IPS DF 6.9 (cell line): ENCODE data around the gene SMARCB1.

ENCODE experiments used
- DNase-seq: peaks from one replicate; pipeline ENCODE4 v3.0.0-alpha.2; 2013; ENCODE audit warnings: low read depth, low spot score
- H3K27ac ChIP-seq: one replicate; pipeline ENCODE4 v1.5.1; 2013; ENCODE audit warnings: low read length, control low read depth
- H3K27me3 ChIP-seq: 2 replicates; pipeline ENCODE4 v1.6.1; 2013; ENCODE audit warnings: mild to moderate bottlenecking, low read length; ENCODE audit not compliant: control insufficient read depth, insufficient read depth
- H3K36me3 ChIP-seq: 2 replicates; pipeline ENCODE4 v1.6.1; 2013; ENCODE audit warnings: low read length; ENCODE audit not compliant: control insufficient read depth, insufficient read depth
- H3K4me1 ChIP-seq: 2 replicates; pipeline ENCODE4 v1.6.1; 2013; ENCODE audit warnings: low read length; ENCODE audit not compliant: control insufficient read depth, insufficient read depth
- H3K4me3 ChIP-seq: 2 replicates; pipeline ENCODE4 v1.5.1; 2013; ENCODE audit warnings: mild to moderate bottlenecking, low read length
- H3K9me3 ChIP-seq: 2 replicates; pipeline ENCODE4 v1.6.1; 2013; ENCODE audit warnings: low read length, inconsistent platforms; ENCODE audit not compliant: control insufficient read depth, insufficient read depth
- WGBS: extraction: QIAGEN DNeasy Blood & Tissue Kit; methylation state at CpG from one replicate; pipeline ENCODE4 v1.1.7; 2013; ENCODE audit warnings: mixed read lengths, missing lambda C conversion rate; ENCODE audit not compliant: insufficient read length, insufficient coverage; 5-methylcytosine and 5-hydroxymethylcytosine counted together

Gene SMARCB1

DNA sequence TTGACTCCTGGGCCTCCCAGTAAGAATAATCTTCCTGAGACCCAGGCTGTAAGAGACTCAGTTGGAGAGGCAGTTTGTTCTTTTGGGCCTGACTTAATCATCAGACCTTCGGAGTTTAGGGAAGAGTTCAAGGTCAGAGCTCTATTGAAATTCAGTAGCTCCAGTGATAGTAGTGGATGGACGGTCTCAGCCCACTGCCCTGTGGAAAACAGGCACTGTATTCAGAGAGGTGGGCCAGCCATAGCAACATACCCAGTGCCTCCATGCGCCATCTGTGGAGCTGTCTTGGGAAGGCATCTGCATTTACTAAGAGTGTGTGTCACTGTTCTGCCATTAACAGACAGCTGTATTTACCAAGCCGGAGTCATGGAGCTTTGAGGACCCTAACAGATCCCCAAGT is 2.9 kb downstream of the SMARCB1 start:
- H3K36me3 ChIP-seq = peaks cover 9% of the 10 kb centered on the region
- DNase-seq = no peak
- H3K27me3 ChIP-seq = no peaks in the 10 kb centered on the region
- no CpG with 5 or more reads among the region's 4 CpGs for WGBS
- no peak overlapping the region for H3K27ac ChIP-seq
- no peaks in the 10 kb centered on the region; the same call in 1 of the 2 replicates for H3K4me1 ChIP-seq
- H3K9me3 ChIP-seq = no peaks in the 10 kb centered on the region
- no peak overlapping the region for H3K4me3 ChIP-seq

DNA sequence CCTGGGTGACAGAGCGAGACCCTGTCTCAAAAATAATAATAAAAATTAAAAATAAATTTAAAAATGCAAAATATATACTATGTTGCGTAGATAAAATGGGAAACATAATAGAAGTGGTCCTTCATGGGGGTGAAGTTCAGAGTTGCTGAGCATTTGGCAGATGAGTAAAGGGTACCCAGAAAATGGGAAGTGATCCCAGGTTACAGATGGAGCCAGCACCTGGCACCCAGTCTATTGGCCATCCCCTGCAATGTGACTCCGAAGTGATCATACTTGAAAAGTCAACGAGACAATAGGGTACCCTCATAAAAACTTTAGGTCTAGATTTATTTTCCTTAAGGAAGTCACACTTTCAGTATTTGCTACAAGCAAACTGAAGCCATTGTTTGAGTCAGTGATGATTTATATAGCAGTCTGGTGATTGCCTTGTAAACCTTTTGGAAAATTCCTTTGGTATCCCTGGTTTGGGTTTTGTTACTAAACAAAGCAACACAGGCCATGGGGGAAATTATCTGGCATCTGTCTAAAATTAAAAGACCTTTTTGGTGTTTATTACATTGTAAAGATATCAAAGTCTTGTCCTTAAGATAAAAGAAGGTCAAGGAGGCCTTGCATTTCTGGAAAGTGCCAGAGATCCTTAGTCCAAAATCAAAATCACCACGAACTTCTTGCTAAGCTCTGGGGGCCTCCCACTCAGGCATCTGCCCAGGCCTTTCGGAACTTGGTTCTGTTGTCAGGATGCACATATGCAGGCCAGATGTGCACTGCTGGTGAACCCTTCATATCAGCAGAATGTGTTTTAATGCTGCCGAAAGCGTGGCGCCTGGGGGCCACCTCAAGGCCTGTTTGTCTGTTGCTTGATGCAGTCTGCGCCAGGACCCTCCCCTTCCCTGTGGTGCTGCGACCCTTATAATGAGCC is 4.3 kb downstream of the SMARCB1 start:
- WGBS = no CpG with 5 or more reads among the region's 11 CpGs
- DNase-seq = no peak
- Histone ChIP-seq H3K36me3 (peaks cover 11% of the 10 kb centered on the region), H3K4me3 (no peak overlapping the region), H3K27ac (no peak overlapping the region), H3K27me3 (no peaks in the 10 kb centered on the region), H3K4me1 (no peaks in the 10 kb centered on the region; the same call in 1 of the 2 replicates), H3K9me3 (no peaks in the 10 kb centered on the region)

DNA sequence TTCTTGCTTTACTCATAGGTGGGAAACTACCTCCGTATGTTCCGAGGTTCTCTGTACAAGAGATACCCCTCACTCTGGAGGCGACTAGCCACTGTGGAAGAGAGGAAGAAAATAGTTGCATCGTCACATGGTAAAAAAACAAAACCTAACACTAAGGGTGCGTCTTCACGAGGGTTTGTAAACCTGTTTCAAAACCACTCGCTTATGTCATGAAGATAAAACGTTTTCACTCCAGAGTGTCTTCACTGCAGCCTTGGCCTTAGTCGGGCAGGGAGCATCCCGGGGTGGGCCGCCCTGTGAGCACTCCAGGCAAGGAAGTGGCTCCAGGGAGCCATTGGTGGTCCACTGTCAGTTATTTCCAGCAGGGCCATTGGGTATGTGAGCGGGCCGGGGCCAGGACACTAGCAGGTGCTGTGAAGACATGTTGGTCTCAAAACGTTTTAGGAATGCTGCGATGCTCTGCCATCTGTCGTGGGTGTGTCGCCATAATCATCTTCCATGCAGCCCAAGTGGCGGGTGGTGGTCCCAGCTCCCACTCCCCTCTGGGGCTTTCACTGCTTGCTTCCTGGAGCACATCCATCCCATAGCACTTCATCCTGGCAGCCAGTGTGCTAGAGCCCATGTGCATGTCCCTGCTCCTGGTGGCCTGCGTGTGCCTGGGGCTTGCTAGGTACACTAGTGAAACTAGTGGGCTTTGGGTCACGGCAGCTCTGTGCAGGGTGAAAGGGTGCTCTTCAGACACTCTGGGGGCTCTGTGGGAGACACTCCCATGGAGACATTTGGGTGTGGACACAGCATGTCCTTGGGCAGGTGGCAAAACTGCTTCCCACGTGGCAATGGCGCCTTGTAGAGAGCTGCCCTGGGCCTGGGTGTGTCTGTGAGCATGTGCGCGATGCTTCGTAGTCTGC is 5.2 kb downstream of the SMARCB1 start:
- no peak for DNase-seq
- Histone ChIP-seq H3K4me1 (no peaks in the 10 kb centered on the region; the same call in 1 of the 2 replicates), H3K9me3 (no peaks in the 10 kb centered on the region), H3K36me3 (peaks cover 14% of the 10 kb centered on the region), H3K4me3 (no peak overlapping the region), H3K27me3 (no peaks in the 10 kb centered on the region), H3K27ac (no peak overlapping the region)
- WGBS = no CpG with 5 or more reads among the region's 25 CpGs

DNA sequence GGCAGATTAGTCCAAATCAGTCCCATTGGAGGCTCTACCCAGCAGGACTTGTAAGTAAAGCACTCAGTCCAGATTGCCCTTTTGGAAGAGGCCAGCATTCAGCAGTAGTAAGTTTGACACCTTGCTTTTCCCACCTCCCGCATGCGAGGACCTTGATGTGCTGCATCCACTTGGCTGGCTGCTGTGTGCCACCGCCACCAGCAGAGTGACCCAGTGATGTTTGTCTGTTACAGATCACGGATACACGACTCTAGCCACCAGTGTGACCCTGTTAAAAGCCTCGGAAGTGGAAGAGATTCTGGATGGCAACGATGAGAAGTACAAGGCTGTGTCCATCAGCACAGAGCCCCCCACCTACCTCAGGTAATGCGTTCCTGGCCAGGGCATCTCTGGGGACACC is 6.6 kb downstream of the SMARCB1 start:
- no peaks in the 10 kb centered on the region for H3K27me3 ChIP-seq
- H3K27ac ChIP-seq = no peak overlapping the region
- H3K4me3 ChIP-seq = no peak overlapping the region
- no peaks in the 10 kb centered on the region; the same call in 1 of the 2 replicates for H3K4me1 ChIP-seq
- no CpG with 5 or more reads among the region's 8 CpGs for WGBS
- no peaks in the 10 kb centered on the region for H3K9me3 ChIP-seq
- DNase-seq = no peak
- peaks cover 17% of the 10 kb centered on the region for H3K36me3 ChIP-seq

DNA sequence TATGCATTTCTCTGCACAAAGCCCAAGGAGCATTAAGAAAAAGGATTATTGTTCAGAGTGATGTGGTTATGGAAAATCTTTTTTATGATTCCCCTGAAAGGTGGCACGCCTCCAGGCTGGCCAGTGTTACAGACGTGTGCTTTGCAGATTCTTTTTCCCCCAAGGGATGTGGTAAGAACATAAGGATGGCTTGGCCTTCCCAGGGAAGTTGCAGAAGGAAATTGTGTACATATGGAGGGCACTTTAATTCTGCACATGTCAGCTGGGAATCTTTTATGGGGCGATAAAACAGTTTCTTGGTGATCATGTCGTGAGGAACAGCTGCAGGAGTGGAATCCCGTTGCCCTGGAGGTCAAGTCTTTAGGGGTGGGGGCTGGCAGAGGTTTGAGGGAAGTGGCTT is 9.7 kb downstream of the SMARCB1 start:
- no peaks in the 10 kb centered on the region for H3K4me1 ChIP-seq
- no peaks in the 10 kb centered on the region for H3K9me3 ChIP-seq
- no peak for DNase-seq
- peaks cover 33% of the 10 kb centered on the region for H3K36me3 ChIP-seq
- H3K27ac ChIP-seq = no peak overlapping the region
- no peaks in the 10 kb centered on the region for H3K27me3 ChIP-seq
- no peak overlapping the region for H3K4me3 ChIP-seq
- WGBS = no CpG with 5 or more reads among the region's 5 CpGs

DNA sequence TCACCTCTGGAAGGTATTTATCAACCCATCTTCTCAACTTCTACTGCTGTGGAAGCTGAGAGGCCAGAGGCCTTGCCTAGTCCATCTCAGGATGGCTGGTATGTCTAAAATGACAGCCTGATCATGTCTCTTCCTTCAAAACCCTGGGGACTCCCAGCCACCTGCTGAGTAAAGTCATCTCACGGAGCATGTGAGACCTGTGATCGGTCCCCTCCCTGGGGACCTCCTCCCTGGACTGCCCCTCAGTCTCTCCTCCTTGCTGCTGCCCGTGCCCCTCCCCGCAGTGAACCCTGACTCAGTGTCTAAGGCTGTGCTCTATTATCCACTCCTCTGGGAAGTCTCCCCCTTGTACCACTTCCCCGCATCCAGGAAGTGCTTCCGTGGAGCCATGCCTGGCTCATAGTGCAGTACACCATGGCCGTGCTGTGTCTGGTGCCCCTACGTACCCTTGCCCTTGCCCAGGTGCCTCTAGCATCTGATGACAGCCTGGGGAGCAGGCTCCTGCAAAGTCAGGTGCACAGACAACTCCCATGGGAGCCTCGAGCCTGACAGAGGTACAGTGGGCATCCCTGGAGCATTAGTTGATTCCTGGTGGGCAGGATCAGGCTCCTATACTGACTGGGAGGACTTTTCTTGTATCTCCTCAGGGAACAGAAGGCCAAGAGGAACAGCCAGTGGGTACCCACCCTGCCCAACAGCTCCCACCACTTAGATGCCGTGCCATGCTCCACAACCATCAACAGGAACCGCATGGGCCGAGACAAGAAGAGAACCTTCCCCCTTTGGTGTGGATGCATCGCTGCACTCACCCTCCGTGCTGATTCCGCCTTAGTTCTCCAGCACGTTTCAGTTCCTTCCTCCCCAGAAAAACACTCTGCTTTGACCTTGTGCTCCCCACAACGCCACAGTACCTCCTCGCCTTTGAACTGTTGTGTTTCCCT is 13.8 kb downstream of the SMARCB1 start:
- Histone ChIP-seq H3K4me3 (no peak overlapping the region), H3K4me1 (no peaks in the 10 kb centered on the region), H3K36me3 (peaks cover 41% of the 10 kb centered on the region), H3K9me3 (no peaks in the 10 kb centered on the region), H3K27me3 (no peaks in the 10 kb centered on the region), H3K27ac (no peak overlapping the region)
- WGBS = no CpG with 5 or more reads among the region's 18 CpGs
- no peak for DNase-seq

DNA sequence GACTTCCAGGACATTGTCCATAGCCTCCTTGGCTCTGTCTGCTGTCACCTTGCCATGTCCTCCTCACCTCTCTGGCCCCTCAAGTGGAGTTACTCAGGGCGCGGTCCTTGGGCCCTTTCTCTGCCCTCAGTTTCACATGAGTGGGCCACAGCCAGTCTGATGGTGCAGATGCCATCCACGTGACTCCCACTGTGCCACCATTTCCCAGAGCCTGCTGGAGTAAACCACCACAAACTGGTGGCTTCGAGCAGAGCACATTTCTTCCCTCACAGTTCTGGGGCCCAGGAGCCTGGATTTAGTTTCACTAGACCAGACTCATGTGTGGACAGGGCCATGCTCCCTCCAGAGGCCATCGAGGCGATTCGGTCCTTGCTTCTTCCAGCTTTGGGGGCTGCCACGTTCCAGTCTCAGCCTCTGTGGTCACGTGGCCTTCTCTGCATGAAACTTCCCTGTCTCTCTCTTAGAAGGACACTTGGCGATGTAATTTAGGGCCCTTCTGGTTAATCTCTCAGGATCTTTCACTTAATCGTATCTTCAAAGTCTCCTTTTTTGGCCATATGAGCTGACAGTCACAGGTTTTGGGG is 14.6 kb downstream of the SMARCB1 start:
- H3K27me3 ChIP-seq = no peaks in the 10 kb centered on the region
- no peak overlapping the region for H3K27ac ChIP-seq
- H3K9me3 ChIP-seq = no peaks in the 10 kb centered on the region
- no peak overlapping the region for H3K4me3 ChIP-seq
- H3K36me3 ChIP-seq = peaks cover 41% of the 10 kb centered on the region
- DNase-seq = no peak
- no CpG with 5 or more reads among the region's 11 CpGs for WGBS
- H3K4me1 ChIP-seq = no peaks in the 10 kb centered on the region

DNA sequence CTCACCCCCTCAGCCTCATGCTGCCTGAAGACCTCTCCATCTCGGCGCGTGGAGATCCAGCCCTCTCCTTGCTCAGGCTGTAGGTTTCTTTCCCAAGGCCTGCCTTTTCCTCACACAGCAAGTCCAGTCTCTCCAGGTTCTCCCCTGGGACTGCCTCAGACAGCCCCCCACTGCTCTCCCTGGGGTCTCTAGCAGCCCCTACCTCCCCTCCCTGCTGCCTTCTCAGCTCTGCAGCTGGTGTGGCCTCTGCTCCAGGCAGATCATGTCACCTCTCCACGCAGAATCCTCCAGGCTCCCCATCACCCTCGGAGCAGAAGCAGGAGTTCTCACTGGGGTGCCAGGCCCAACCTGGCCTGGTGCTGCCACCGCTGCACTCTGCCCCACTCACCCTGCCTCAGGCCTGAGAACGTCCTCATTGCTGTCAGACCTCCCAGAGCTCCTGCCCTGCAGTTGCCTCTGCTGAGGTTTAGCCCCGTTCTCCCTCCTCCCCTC is 15.2 kb downstream of the SMARCB1 start:
- no peak overlapping the region for H3K4me3 ChIP-seq
- no peaks in the 10 kb centered on the region for H3K4me1 ChIP-seq

DNA sequence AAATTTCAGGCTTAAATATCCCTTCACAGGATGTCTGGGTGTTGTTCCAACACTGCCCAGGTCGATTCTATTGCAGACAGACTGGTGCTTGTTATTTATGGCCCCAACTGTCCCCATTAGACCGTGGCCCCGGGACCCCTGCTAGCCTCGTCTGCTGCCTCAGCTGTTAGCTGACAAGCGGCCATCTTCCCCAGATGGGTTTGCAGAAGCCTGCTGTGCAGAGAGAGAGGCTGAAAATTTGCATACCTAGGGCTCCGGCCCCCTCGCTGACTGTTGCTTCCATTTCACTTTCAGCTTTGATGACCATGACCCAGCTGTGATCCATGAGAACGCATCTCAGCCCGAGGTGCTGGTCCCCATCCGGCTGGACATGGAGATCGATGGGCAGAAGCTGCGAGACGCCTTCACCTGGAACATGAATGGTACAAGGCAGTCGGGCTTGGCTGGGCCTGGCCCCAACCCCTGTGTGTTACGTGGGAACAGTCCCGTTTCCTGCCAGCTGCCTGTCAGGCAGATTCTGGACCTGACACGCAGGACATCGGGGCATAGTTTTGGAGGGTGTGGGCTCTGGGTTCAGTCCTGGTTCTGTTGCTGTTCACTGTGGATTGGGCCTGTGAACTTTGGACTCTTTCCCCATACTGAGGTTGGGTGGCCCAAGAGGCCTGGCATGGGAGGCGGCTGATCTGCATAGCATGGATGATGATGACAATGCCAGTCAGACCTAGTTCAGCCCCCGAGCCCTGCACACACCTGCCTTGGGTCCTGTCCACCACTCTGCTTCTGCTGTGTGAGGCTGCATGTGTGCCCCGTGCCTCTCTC is 16.4 kb downstream of the SMARCB1 start:
- Histone ChIP-seq H3K27ac (no peak overlapping the region), H3K4me3 (no peak overlapping the region), H3K27me3 (no peaks in the 10 kb centered on the region), H3K4me1 (no peaks in the 10 kb centered on the region), H3K36me3 (peaks cover 36% of the 10 kb centered on the region), H3K9me3 (no peaks in the 10 kb centered on the region)
- DNase-seq = no peak
- no CpG with 5 or more reads among the region's 21 CpGs for WGBS

More for the DNA sequence above, 15.2 kb downstream of the SMARCB1 start:
- Histone ChIP-seq H3K27me3 (no peaks in the 10 kb centered on the region), H3K36me3 (peaks cover 38% of the 10 kb centered on the region), H3K9me3 (no peaks in the 10 kb centered on the region), H3K27ac (no peak overlapping the region)
- WGBS = no CpG with 5 or more reads among the region's 8 CpGs
- no peak for DNase-seq
